CD4-positive, alpha-beta T cell treated with Interleukin-1 beta for 1 hour (primary cell): ENCODE measurements around the gene GRXCR2.
"Not testable (repeated sequence)": the region's sequence is repeated elsewhere in the genome, so short reads cannot be mapped to it uniquely, and the experiment has no call there.

Experiments
- DNase-seq, 2 donors: peaks; one replicate each; pipeline ENCODE4 v3.0.0-alpha.2; 2020 to 2022

Gene GRXCR2, protein sequence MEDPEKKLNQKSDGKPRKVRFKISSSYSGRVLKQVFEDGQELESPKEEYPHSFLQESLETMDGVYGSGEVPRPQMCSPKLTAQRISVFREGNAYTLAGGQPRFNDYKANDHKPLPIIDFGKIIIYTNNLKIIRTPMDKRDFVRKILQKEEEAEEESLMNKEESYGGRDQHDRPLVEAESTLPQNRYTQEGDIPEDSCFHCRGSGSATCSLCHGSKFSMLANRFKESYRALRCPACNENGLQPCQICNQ

DNA sequence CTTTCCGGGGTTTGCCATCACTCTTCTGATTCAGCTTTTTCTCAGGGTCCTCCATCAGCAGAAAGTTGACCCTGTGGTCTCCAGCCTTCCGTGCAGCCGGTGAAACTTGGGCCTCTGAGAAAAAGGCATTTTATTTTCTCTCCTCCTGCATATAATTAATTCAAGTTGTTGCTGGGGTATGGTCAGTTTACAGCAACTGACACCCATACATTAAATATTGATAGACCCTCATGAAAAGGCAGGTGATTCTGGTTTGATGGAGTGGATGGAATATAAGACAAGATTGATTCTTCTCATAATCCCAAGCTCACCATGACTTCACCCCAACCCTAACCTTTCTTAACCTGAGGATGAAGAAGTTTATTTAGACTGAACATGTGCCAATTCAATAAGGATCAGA, at the start of gene GRXCR2:
GRXCR2 (minus strand) TSS at position 101 of the 400 bp plus-strand sequence; CDS start at position 55, 46 bp downstream.
- DNase-seq = no peak

DNA sequence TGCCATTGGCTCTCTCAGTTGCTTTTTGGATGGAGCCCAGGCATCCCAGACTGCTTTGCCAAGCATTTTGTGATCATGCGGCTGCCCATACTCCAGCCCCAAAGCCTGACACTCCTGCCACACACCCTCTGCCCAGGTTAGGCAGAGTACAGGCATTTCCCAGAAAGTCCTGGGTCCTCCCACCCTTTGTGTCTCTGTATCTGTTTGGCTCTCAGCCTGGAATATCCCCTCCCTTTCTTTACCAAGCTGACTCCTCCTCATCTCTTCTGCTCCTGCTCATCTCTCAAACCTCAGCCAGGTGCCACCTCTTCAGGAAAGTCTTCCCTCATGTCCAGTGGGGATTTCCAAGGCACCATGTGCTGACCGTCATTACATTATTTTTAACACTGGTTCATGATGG, 49.2 kb upstream of the GRXCR2 start:
- no peak for DNase-seq

DNA sequence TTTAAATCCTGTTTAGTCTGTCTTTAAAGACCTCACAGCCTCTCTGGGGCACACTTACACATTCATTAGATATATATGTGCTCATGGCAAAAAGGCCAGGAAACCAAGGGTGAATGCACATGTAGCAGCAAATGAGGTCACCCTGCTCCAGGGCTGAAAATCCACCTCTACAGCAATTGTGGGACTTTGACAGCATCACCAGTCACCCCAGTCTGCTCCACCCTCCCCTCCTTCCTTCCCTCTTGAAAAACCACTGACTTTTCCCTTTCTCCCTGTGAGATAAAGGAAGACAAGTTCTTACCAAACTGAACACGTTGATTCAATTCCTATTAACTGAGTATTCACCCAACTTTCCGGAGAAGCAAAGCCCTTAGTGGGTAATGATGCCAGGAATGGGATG, 48.4 kb upstream of the GRXCR2 start:
- DNase-seq = no peak

DNA sequence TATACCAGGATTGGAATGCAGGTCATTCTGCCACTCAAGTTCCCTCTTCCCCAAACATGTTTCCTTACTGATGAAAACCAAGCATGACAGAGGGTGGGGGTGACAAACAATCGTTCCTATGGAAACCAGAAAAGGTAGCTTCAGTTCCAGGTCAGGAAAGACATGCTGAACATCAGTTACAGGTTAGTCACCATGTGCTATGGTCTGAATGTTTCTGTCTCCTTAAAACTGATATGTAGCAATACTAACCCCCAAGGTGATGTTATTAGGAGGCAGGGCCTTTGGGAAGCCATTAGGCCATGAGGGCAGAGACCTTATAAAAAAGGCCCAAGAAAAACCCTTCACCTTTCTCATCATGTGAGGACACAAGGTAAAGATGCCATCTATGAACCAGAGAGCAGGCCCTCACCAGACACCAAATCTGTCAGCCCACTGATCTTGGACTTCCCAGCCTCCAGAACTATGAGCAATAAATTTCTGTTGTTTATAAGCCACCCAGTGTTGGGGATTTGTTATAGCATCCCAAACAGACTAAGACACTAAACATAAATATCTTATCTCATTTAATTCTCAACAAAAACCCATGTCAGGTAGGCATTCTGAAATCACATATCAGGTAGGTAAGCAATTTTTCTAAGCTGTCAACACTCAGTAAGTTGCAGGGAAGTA, 47.9 kb upstream of the GRXCR2 start:
- DNase-seq = no peak

DNA sequence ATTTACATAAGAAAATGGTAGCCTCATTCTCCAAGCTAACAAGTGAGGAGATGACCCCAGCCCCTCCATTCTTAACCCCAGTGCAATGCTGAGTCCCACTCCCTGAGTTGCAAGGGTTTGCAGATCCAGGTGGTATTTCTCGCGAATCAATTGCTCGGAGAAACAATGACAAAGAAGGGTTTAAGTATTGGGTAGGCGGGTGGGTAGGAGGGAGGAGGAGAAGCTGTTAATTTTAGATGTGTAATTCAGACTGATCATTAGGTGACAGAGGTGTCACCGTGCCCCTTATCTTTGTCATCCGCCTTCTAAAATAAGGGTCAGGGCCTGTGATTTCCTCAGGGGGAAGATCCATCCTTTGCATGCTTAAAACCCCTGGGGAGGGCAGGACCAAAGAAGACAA, 46.6 kb upstream of the GRXCR2 start:
- DNase-seq = no peak

DNA sequence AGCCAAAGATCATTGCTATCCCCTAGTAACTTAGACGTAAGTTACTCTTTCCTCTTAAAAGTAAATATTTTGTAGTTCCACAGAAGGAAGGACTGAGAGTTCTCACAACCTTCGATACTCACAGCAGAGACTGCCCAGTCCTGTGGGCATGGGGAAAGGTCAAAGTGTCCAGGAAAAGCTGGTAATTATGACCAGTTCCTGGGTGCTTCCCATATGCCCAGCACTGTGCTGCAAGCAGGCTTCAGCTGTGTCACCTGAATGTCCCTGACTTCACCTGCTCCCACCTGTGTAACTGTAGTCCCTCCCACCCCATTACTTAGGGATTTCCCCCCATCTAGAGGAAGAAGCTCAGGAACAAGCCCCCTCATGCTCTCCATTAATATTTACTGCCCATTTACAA, 45.6 kb upstream of the GRXCR2 start:
- DNase-seq = no peak

DNA sequence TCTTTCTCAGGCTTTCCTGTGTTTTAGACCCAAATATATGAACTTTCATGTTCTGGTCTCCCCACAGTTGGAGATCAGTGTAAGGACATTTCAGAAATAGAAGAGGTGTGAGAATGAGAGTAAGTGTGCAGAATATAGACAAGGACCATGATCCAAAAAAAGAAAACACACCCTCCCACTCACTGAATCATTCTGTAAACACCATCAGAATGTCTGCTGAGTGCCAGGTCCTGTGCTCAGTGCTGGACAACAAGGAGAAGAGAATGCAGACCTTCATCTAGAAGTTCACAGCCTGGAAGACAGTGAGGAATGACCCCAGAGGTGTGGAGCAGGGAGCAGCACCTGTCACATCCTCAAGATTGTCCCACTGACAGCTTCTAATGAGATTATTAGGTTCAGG, 44.5 kb upstream of the GRXCR2 start:
- DNase-seq = no peak

DNA sequence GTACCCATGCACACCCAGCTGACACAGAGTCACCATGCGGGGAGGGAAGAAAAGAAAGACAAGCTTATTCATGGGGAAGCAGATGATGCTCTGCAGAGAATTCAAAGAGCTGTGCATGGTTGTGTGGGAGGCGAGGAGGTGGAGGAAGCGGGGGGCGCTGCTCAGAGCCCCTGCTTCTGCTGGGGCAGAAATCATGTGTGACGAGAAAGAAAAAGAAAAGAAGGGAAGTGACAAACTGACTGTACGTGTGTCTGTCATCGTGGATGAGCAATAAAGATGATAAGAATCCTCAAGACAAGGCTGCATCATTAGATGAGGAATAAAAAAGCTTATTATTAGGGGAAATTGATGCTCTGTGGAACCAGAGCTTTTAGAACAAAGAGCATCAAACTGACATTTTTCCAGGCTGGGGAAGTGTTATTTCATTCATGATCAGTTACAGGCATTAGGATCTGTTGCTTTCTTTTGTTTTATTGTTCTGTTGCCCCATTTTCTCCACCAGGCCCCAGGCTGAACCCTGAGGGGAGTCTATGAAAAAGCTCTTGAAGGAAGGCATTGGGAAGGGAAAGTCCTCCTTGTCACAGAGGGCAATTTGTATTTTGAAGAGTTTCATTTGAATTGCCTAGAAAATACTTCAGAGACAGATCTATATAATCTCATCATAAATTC, 43.3 kb upstream of the GRXCR2 start:
- DNase-seq = no peak

DNA sequence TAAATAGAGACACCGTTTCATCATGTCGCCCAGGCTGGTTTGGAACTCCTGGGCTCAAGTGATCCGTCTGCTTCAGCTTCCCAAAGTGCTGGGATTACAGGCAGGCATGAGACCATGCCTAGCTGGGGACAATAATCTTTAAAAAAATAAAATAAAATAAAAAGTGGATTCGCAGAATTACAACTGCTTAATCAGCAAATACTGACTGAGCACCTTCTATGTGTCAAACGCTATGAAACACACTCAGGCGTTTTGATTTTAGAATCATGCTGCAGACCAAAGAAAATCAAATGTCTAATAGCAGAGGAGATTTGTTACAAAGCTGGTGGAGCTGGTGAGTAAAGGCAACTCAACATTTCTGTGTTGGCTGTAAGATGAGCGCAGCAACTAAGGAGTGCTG, 40.9 kb upstream of the GRXCR2 start:
- no peak for DNase-seq

DNA sequence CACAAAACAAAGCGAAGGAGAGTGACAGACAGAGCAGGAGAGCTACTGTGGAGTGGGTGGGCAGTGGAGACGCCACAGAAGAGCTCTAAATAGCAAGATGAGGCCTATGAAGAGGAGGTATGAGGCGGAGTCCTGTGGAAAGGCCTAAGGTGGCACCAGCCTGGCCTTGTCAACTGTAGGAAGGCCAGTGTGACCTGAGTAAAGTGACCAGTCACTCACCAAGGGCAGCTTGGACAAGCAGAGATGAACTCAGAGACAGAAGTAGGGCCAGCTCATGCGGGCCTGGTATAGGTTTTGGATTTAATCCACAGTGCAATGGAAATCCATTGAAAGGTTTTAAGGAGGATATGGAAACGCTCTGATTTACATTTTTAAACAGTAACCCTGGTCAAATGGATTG, 39.8 kb upstream of the GRXCR2 start:
- no peak for DNase-seq

DNA sequence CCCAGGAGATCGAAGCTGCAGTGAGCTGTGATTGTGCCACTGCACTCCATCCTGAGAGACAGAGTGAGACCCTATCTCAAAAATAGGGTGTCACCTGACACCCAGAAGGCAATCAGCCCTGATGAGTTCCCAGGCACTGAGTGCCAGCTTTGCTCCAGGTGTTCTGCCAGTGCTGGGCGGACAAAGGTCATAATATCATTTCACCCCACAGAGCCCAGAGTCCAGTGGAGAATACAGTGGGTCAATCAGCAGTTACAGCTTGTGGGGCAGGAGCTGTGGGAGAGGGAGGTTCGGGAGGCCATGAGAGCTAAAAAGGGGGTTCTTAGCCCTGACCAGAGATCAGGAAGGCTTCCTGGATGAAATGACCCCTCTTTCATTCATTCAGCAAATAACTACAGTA, 39.2 kb upstream of the GRXCR2 start:
- no peak for DNase-seq

DNA sequence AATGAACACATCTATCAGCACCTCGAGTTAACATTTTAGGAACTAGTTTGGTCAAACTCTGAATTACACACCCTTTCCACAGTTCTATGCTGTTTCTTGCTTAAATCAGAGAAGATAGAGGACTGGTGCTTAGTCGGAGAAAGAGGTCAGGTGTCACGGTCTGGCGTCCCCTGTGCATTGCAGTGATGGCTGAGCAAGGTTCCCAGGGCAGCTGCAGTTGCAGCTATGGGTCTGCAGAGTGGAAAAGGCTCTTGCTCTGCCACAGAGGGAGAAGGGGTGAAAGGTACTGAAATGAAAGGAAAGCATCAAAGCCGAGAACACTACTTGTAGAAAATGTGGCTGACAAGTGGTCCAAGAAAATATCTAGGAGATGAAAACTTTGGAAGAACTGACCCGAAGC, 38.4 kb upstream of the GRXCR2 start:
- DNase-seq = no peak

DNA sequence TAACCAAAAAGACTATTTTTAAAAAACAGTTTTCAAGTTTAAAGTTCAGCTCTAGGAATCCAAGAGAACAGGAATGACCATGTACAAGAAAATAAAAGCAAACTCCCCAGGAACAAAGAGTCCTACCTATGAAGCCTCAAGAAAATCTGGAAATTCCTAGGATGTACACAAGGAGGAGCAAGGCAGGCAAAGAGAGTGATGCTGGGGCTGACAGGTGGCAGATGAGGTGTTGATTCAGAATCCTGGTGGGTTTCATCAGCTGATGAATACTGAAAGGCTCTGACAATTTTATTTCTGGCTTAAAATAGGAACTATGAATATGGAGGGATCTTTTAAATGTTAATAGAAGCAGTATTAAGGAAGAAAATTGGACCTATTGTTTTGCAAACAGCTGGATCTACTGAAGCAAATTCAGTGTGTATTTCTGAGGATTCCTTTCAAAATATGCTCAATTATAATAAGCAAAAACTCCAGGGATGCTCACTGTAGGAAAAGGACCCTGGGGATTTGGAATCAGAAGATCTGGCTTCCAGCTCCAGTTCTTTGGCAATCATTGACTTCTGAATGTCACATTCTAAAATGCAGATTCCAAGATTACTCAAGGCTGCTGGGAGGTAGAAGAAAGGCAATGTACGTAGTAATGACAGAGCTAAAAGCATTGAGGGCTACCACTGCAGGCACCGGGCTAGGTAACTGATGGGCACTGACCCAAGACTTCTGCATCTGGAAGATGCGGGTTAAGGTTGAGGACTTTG, 35.6 kb upstream of the GRXCR2 start:
- DNase-seq = no peak

DNA sequence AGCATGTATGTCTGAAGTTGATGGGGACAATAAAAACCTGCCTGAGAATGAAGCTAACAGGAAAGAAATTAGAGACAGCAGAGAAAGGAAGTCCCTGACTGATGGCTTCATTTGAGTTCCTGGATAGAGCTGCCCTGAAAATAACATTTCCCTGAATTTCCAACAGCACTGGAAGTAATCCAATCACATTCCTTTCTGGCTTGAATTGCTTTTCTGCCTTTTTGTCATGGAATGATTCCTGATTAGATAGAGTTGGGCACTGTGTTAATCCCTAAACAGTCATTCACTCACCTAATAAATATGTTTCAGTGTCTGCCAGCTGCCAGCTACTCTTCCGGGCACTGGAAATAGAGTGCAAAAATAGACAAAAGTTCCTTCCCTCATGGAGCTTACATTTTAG, 33.6 kb upstream of the GRXCR2 start:
- DNase-seq = no peak

DNA sequence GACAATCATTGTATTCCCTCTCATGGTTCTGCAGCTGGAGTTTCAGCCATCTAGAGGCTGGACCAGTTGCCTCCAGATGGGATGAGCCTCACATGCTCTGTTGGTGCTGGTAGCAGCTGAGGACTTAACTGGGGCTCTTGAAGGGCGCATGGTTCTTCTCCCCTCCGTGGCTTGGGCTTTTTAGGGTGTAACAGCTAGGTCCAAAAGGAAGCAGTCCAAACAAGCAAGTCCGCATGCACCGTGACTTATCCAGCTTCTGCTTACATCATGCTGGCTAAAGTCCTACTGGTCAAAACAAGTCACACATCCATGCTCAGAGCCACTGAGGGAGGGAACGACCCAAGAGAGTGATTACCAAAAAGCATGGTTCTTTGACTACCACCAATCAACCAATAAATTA, 31.9 kb upstream of the GRXCR2 start:
- DNase-seq = no peak

DNA sequence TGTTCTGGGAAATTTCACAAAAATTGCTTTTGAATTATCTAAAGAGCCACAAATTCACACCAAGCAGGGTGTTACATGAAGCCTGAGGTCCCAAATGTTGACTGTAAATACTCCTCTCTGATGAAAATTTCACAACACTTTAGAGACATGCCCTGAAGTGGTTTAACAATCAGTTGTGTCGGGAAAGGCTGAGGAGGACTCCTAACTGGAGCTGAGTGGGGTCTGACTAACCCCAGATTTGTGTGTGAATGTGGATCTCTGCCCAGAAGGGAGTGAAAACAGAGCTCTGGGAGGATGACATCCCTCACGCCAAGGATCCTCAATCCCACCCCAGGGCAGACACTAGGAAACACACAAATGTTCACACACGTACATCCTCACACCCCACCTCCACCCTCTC, 31.1 kb upstream of the GRXCR2 start:
- DNase-seq = no peak

DNA sequence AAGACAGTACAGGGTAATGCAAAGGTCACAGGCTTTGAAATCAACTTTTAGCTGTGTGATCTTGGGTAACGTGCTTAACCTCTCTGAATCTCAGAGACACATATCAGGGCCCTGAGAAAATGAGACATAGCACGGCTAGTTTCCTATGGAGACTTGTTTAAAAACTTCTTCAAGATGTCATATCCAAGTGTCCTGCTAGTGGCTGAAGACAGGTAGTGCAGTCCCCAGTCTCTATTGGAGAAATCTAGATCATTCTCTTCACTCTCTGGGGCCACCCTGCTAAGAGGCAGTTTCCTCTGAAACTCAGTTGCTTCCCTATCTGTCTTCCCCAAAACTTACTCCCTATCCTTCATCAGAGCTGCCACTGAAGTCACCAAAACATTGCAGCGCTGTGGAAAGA, 30.3 kb upstream of the GRXCR2 start:
- no peak for DNase-seq

DNA sequence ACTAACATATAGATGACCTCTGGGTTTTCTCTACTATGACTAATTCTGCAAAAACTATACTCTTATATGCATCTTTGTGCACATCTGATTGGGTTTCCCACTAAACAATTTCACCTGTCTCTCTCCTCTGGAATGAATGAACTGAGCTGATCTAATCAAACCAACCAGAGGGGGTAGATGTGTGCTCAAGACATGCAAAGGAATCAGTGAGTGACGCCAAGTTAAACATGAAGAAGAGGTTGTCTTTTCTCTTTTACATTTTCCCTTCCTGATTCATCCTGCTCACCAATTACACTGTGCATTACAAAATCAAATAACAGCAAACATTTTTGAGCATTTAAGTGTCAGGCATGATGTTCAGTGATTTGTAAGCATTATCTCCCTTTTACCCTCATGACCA, 29.6 kb upstream of the GRXCR2 start:
- DNase-seq = no peak

DNA sequence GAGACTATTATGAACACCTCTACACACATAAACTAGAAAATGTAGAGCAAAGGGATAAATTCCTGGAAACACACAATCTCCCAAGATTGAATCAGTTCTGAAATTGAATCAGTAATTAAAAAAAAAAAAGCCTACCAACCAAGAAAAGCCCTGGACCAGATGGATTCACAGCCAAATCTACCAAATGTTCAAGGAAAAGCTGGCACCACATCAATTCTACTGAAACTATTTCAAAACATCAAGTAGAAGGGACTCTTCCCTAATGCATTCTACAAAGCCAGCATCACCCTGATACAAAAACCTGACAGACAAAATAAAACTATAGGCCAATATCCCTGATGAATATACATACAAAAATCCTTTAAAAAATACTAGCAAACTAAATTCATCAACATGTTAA, 25.4 kb upstream of the GRXCR2 start:
- no peak for DNase-seq

DNA sequence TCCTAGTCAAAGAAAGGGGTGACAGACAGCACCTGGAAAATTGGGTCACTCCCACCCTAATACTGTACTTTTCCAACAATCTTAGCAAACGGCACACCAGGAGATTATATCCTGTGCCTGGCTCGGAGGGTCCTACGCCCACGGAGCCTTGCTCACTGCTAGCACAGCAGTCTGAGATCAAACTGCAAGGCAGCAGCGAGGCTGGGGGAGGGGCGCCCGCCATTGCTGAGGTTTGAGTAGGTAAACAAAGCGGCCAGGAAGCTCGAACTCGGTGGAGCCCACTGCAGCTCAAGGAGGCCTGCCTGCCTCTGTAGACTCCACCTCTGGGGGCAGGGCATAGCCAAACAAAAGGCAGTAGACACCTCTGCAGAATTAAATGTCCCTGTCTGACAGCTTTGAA, 18.6 kb upstream of the GRXCR2 start:
- not testable (repeated sequence) for DNase-seq

DNA sequence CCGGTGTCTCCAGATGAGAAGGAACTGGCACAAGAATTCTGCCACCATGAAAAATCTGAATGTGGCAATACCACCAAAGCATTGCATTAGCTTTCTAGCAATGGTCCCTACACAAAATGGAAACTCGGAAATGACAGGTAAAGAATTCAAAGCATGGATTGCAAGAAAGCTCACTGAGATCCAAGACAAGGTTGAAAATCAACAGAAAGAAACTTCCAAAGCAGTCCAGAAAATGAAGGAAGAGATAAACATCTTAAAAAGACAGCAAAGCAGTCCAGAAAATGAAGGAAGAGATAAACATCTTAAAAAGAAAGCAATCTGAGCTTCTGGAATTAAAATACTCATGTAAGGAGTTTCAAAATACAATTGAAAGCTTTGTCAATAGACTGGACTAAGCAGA, 16.8 kb upstream of the GRXCR2 start:
- no peak for DNase-seq

DNA sequence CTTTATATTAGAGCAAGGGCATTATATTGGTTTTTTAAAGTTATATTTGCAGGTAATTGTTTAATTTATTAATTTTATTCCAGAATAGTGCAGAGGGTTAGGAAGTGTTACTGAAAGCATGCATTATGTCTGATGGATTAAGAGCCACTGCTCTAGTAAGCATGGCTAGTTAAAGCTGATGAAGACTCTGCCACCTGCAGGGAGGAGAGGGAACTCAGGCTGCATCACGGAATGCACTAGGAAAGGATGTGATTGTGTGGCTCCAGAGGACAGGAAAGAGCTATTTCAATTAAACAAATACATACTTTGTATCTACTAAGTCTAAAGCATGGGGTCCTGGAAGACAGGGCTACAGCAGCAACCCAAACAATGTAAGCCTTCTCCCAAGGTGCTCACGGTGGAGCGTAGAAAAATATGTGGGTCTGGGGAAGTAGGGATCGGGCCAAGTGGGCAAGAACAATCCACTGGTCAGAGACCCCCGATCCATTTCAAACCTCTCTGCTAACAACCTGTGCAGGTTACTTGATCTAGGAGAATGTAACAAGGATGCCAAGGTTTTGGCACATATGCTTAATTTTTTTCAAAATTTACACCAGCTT, 15.3 kb upstream of the GRXCR2 start:
- DNase-seq = no peak

DNA sequence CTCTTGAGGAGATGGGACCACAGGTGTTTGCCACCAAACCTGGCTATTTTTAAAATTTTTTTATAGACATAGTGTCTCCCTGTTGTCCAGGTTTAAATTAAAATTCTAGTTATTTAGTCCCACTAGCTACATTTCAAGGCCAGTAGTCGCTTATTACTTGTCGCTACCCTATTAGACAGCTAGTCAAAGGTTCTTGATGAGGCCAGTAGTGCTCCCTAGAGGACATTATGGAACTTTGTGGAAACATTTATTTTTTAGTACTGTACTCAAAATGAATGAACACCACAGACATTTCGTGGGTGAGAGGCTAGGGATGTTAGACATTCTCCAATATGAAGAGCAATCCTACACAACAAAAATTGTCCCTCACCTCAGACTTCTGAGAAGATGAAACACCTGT, 14.4 kb upstream of the GRXCR2 start:
- DNase-seq = no peak
